Stimulated activated CD4-positive, alpha-beta T cell treated with anti-CD3 and anti-CD28 coated beads, Interleukin-1b, Interleukin-23, amount 100 ng/mL, for 48 hours (primary cell): ENCODE results near the gene WAS.
"Not testable (repeated sequence)": the region's sequence is repeated elsewhere in the genome, so short reads cannot be mapped to it uniquely, and the experiment has no call there.

Experiments
- DNase-seq: peaks from one replicate; pipeline ENCODE4 v3.0.0-alpha.2; 2020

WAS gene

DNA sequence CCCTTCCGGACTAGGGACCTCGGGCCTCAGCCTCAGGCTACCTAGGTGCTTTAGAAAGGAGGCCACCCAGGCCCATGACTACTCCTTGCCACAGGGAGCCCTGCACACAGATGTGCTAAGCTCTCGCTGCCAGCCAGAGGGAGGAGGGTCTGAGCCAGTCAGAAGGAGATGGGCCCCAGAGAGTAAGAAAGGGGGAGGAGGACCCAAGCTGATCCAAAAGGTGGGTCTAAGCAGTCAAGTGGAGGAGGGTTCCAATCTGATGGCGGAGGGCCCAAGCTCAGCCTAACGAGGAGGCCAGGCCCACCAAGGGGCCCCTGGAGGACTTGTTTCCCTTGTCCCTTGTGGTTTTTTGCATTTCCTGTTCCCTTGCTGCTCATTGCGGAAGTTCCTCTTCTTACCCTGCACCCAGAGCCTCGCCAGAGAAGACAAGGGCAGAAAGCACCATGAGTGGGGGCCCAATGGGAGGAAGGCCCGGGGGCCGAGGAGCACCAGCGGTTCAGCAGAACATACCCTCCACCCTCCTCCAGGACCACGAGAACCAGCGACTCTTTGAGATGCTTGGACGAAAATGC, at the start of gene WAS:
Gene WAS (plus strand): TSS at position 389 of the 572 bp plus-strand sequence. CDS start 55 bp downstream, at position 444.
- peak; percentile 60 for DNase-seq

DNA sequence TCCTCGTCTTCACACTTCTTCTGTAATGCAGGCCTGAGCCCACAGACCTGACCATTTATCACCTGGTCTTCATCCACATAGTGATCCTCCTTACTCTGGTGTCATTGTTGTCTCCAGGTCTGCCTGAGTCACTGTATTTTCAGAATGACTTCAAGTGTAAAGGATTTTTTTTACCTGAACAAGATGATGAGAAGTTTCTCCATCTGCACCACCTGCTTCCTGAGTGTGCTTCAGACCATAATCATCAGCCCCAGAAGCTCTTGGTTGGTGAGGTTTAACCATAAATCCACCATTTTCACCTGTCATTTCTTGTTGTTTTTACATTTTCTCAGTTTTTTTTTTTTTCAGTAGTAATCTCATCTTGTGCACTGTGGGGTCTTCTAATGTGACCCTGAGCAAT, 47.3 kb upstream of the WAS start:
- no peak for DNase-seq

DNA sequence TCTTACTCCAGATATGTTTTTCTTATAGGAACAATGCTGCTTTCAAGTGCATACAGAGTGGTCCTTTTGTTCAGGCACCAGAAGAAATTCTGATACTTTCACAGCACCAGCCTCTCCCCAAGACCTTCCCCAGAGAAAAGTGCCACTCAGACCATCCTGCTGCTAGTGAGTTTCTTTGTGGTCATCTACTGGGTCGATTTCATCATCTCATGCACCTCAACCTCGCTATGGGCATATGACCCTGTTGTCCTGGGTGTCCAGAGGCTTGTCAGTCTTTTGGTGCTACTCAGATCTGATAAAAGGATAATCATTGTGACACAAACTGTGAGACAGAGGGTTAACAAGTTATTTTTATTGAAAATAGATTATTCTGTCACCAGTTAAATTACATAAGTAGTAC, 46.8 kb upstream of the WAS start:
- no peak for DNase-seq

DNA sequence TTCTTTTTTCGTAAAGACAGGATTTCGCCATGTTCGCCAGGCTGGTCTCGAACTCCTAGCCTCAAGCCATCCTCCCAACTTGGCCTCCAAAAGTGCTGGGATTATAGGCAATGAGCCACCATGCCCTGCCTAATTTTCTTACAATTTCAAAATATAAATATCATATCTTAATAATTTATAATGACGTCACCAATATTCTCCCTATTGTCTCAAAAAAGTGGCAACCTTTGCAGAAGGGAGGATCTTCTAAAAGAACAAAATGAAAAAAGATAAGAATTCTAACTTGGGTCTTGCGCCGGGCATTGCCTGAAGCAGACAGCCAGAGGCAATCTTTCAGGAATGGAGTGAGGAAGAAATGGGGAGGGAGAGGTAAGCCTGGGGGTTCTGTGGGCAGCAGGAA, 37.9 kb upstream of the WAS start:
- DNase-seq = no peak

DNA sequence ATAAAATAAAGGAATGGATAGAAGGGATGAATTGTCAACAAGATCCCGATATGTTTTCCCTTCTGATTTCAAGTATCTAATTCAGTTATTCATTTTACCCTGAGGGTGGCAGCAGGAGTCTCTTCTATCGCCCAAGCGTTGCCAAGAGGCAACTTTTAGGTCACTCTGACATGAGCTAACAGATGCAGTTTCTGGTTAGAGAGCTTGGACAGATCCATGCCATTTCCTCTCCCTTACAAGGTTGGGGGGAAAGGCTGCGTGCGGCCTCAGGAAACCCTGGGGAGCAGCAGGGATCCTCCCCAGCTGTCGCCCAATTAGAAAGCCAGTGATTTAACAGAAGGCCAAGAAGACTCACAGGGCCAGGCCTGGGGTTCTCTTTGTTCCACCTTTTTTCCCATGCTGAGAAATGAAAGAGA, 35.3 kb upstream of the WAS start:
- peak; percentile 7 for DNase-seq

DNA sequence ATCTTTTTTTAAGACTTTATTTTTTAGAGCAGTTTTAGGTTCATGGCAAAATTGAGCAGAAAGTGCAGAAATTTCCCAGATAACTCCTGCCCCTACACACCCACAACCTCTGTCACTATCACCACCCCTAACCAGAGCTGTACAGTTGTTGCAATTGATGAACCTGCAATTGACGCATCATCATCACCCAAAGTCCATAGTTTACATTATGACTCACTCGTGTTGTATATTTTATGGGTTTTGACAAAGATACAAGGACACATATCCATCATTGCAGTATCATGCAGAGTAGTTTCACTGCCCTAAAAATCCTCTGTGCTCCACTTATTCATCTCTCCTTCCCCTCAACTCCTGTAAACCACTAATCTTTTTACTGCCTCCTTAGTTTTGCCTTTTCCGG, 34.5 kb upstream of the WAS start:
- no peak for DNase-seq

DNA sequence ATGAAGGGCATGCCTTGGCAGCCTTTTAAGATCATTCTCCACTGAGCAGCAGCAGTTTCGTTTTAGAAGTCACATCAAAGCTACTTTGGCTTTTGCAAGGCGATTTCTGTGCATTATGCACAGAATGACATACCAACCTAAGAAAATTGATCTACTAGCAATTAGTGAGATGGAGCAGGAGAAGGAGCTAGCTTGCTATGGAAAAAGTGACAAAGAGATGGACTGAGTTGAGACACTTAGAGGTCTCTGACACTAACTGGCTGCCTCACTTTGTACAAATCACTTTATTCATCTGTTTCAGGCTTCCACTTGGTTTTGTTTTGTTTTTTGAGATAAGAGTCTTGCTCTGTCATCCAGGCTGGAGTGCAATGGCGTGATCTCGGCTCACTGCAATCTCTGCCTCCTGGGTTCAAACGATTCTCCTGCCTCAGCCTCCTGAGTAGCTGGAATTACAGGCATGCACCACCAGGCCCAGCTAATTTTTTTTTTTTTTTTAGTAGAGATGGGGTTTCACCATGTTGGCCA, 31.5 kb upstream of the WAS start:
- not testable (repeated sequence) for DNase-seq

DNA sequence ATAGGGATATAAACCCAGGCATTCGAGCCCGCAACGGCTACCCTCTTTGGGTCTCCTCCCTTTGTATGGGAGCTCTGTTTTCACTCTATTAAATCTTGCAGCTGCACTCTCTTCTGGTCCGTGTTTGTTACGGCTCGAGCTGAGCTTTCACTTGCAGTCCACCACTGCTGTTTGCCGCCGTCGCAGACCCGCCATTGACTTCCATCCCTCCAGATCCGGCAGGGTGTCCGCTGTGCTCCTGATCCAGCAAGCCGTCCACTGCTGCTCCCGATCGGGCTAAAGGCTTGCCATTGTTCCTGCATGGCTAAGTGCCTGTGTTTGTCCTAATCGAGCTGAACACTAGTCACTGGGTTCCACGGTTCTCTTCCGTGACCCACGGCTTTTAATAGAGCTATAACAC, 28.9 kb upstream of the WAS start:
- not testable (repeated sequence) for DNase-seq

DNA sequence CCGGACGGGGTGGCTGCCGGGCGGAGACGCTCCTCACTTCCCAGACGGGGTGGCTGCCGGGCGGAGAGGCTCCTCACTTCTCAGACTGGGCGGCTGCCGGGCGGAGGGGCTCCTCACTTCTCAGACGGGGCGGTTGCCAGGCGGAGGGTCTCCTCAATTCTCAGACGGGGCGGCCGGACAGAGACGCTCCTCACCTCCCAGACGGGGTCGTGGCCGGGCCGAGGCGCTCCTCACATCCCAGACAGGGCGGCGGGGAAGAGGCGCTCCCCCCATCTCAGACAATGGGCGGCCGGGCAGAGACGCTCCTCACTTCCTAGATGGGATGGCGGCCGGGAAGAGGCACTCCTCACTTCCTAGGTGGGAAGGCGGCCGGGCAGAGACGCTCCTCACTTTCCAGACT, 23.9 kb upstream of the WAS start:
- not testable (repeated sequence) for DNase-seq

DNA sequence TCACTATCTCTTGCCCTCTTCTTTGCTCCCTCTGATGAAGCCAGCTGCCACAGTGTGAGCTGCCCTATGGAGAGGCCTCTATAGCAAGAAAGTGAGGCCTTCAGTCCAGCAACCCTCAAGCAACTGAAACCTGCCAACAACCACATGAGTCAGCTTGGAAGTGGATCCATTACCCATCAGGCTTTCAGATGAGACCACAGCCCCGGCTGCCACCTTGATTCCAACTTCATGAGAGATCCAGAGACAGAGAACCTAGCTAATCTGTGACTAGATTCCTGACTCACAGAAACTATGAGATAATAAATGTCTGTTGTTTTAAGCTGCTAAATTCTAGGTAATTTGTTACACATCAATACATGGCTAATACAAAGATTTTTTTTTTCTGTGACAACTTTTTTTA, 20.4 kb upstream of the WAS start:
- peak; percentile 54 for DNase-seq

DNA sequence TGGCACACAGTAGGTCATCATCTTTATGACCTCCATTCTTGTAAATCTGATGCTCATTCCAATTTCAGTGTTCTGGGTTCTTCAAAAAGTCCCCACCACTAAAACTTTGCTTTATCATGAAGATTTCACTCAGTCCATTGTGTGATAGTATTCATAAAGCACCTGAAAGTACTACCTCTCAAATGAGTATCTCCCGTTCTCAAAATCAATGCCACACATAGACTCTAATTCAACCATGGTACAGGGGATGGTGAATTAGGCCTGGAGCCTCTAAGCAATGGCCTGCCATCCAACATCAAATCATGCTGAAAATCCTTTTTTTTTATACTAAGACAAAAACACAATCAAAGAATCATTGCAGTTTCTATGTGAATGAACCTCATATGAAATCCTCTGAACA, 19.4 kb upstream of the WAS start:
- no peak for DNase-seq

DNA sequence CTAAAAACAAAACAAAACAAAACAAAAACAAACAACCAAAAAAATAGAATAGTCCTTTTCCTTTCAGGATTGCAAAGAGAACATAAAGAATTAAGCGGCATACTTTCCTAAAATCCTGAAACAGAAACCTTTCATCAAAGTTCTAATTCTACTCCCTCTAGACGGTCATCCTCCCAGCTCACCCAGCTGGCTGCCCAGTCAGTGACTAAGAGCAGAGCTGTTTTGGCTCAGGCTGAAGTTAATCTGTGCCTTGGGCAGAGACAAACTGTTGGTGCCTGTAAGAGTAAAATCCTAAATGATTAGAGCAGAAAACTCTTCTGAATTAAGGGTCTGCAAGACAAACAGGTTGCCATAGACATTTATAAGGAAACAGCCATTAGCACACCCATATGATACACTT, 17.6 kb upstream of the WAS start:
- no peak for DNase-seq

DNA sequence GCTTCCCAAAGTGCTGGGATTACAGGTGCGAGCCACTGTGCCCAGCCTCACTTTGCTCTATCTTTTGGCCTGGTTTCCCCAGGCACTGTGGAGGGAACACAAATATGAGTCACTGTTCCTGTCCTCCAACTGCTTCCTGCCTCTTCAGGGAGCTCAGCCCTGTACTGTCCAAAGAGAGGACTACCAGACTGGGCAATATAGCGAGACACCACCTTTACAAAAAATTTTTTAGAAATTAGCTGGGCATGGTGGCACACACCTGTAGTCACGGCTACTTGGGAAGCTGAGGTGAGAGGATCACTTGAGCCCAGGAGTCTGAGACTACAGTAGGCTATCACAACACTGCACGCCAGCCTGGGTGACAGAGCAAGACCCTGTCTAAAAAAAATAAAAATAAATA, 16.9 kb upstream of the WAS start:
- no peak for DNase-seq

DNA sequence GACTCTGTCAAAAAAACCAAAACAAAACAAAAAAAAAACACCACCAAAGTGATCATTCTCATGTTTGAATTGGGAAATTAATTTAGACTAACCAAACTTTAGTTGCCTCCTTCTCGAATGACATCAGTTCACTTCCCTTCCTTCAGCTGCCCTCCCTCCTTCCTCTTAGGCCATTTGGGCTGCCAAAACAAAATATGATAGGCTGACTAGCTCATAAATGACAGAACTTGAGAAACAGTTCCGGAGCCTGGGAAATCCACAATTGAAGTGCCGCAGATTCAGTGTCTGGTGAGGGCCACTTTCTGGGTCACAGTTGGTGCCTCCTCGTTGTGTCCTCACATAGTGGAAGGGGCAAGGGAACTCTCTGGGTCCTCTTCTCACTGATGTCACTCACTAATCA, 16.1 kb upstream of the WAS start:
- DNase-seq = no peak

DNA sequence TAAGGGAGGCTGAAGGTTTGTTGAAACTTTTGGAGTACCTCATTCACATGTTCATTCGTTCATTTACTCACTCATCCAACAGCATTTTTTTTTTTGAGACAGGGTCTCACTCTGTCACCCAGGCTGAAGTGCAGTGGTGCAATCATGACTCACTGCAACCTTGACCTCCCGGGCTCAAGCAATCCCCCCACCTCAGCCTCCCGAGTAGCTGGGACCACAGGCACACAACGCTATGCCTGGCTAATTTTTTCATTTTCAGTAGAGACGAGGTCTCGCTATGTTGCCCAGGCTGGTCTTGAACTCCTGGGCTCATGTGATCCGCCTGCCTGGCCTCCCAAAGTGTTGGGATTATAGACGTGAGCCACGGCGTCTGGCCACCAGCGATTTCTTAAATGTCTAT, 15.4 kb upstream of the WAS start:
- not testable (repeated sequence) for DNase-seq

DNA sequence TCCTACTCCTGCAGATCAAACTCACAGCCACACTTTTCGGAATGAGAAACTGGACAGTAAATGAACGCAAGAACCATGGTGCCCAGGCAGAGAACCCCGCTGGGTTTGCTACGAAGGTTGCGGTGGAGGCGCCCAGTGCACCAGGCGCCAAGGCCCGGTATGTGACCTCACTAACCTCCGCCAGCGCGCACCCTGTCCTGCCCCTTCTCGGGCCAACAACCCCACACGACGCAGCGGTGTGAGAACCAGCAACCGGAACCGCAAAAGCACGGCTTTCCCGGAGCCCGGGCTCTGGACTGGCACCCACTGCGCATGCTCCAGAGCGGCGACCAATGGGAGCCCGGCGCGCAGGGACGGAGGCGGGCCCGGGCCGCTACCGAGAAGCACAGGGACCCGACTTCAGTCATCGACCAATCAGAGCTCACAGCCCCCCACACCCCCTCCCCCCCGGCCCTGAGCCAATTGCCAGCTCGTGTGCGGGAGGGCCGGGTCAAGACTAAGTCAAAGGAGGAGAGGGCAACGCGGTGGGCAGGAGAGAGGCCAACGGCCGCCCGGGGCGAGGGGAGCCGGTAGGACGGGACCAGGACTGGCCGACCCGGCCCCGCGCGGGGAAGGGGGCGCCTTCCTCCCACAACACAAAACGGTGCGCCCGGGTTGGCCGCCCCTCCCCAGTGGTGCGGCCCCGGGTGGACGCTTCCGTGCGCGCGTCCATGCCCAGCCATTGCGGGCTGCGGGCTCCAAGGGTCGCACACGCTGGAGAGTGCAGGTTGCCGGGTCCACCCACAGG, 7.3 kb upstream of the WAS start:
- DNase-seq = peak; percentile 90

DNA sequence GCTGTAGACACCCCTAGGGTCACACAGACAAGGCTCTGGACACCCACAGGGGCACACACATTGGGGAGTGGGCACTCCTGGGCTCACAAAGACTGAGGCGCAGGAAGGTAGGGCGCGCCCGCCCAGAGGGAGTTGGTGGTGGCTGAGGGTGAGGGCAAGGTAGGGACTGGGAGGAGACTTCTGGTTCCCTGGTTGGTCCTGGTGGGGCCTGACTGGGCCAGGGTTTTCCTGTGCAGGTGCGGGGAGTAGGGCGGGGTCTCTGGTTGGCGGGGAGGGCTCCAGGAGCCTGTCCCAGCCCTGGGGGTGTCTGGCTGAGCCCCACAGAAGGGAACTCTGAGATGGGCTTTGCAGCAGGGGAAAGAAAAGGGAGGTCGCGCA, 6.7 kb upstream of the WAS start:
- DNase-seq = no peak

DNA sequence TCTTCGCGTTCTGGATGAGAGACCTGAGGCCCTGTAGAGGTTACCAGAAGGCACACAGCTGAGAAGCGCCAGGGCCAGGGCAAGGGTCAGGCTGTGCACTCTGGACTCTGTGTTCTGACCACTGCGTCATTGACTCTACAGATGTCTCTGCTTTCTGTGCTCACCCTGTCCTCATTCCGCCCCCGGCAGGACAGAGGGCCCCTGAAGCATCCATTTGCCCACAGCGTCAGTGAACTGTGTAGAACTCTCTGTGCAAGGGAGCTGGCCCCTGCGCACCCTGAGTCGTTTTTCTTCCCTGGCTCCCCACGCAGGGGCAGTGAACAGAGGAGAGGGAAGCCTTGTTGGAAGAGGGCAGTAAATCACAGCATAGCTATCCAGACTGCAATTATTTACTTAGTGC, 6.1 kb upstream of the WAS start:
- no peak for DNase-seq

DNA sequence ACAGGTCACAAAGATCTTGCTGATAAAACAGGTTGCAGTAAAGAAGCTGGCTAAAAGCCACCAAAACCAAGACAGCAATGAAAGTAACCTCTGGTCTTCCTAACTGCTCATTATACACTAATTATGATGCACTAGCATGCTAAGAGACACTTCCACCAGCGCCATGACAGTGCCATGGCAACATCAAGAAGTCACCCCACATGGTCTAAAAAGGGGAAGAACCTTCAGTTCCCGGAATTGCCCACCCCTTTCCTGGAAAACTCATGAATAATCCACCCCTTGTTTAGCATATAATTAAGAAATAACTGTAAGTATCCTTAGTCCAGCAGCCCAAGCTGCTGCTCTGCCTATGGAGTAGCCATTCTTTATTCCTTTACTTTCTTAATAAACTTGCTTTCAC, 3.1 kb upstream of the WAS start:
- DNase-seq = peak; percentile 62

DNA sequence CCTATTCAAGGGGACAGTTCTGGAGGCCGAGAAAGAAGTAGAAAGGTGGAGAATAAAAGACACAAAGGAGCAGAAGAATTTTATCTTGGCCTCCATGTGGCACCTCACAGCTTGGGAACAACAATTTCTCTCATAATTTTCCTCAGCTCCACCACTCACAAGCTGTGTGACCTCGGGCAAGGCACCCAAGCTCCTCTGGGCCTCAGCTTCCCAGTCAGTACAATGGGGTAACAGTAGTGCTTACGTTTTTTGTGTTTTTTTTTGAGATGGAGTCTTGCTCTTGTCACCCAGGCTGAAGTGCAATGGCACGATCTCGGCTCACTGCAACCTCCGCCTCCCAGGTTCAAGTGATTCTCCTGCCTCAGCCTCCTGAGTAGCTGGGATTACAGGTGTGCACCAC, 2.7 kb upstream of the WAS start:
- DNase-seq = not testable (repeated sequence)

DNA sequence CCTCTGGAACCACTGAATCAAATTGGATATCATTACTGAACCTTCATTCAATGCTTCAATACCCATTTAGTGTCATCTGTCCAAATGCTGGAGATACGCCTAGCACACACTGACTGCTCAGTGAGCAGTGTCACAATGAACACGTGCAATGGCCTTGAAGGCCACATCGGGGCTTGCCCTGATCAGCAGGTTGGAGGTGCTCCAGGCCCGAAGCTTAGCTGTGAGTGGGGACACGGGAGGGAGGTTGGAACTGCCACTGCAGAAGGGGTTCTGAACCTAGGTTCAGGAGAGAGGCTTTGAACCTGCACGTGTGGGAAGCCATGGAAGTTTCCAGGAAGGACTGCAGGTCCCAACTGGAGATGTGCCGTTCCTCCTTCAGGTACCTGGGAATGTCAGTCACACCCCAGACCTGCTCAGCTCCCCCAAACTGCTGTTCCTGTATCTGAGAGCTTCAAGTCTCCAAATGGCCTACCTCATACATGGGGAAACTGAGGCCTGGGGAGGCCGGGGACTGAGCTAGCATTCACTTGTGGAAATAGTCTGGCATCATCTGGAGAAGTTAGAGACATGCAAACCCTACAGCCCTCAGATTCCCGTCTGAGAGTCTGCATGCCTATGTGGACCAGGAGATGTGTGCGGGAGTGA, 1.9 kb upstream of the WAS start:
- no peak for DNase-seq

DNA sequence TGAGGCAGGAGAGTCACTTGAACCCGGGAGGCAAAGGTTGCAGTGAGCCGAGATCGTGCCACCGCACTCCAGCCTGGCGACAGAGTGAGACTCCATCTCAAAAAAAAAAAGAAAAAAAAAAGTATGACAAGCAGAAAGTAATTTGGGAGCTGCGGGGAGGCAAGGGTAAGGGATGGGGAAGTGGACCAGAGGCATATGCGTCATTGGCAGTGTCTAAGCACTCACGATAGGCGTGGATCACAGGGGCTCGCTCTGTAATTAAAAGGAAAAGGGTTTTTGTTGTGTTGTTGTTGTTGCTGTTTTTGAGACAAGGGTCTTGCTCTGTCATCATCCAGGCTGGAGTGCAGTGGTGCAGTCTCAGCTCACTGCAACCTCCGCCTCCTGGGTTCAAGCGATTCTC, 804 bp upstream of the WAS start:
- DNase-seq = not testable (repeated sequence)

DNA sequence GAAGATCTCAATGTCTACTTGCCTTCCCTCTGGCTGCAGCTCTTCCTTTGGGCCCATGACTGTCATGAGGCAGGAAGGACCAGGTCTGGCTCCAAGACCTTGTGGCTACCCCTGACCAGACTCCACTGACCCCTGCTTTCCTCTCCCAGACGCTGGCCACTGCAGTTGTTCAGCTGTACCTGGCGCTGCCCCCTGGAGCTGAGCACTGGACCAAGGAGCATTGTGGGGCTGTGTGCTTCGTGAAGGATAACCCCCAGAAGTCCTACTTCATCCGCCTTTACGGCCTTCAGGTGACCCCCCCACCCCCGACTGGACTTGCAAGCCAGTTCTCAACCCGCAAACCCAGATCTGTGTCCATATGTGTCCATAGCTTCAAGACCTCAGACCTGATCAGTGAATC, 535 bp downstream of the WAS start:
- DNase-seq = no peak

DNA sequence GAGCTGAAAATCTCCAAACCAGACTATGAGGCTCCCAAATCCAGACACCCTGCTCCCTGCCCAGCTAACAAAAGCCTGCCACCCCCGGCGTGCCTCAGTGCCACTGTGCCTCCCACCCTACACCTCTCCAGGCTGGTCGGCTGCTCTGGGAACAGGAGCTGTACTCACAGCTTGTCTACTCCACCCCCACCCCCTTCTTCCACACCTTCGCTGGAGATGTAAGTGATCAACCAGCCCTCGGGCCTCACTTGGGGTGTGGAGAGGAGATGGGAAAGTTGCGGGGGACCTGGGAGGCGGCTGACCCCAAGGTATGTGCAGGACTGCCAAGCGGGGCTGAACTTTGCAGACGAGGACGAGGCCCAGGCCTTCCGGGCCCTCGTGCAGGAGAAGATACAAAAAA, 1.8 kb downstream of the WAS start:
- no peak for DNase-seq
